Ovary (tissue), 3 donors: ENCODE results near the gene BTK.

ENCODE experiments used
- EP300 ChIP-seq: sonication (generic); formaldehyde crosslinking; IDR thresholded peaks from one replicate; pipeline ENCODE4 v1.6.1; 2017; ENCODE audit warnings: antibody characterized with exemption
- POLR2A ChIP-seq: fragments of 450-650 bp; IDR thresholded peaks from one replicate; pipeline ENCODE4 v1.6.1; 2017; ENCODE audit warnings: antibody characterized with exemption, mild to moderate bottlenecking, moderate library complexity
- TF ChIP-seq, protein P1 (sequence below), 3 donors: fragments of 450-650 bp in 2 of 3; fragments of 200-600 bp in 1 of 3; IDR thresholded peaks; one replicate each; pipeline versions ENCODE4 v1.5.1 to v1.8.0; 2016 to 2022; ENCODE audit warnings: antibody characterized with exemption in 3 of 3, mild to moderate bottlenecking in 1 of 3
- donor health status: DM: no; HTN: no; CAD: no.

DNA sequence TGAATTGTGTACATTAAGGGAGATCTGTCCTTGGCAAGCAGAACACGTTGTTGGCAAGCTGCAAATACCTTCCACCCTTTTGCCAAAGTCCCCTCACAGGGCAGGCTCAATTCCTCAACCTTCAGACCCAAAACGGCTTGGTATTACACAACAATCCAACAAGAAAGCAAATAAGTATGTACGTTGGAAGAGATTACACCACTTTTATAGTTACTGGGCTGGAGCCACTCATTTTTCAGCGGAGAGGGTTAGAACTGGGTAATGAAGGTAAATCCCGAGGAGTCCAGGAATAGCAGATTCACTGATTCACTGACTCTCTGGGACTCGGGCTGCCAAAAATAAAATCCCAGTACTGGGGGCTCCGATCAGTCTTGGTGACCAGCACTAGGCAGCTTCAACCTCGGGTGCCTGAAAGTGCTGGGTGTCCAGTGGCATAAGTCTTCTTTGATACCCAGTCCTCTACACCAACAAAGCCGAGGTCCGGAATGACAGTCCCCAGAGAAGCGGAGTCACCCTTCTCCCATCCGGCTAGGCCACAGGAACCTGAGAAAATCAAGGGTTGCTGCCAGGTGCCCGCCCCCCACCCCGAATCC lies 38.0 kb downstream of the BTK start:
- TF ChIP-seq, protein P1, sequence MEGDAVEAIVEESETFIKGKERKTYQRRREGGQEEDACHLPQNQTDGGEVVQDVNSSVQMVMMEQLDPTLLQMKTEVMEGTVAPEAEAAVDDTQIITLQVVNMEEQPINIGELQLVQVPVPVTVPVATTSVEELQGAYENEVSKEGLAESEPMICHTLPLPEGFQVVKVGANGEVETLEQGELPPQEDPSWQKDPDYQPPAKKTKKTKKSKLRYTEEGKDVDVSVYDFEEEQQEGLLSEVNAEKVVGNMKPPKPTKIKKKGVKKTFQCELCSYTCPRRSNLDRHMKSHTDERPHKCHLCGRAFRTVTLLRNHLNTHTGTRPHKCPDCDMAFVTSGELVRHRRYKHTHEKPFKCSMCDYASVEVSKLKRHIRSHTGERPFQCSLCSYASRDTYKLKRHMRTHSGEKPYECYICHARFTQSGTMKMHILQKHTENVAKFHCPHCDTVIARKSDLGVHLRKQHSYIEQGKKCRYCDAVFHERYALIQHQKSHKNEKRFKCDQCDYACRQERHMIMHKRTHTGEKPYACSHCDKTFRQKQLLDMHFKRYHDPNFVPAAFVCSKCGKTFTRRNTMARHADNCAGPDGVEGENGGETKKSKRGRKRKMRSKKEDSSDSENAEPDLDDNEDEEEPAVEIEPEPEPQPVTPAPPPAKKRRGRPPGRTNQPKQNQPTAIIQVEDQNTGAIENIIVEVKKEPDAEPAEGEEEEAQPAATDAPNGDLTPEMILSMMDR (IDR thresholded peaks at IDR 0.05) = no peak
- TF ChIP-seq EP300 (no peak), POLR2A (no peak)
